ENCODE data around the gene ME2. TPM values are rescaled to one million over a fixed set of nuclear protein-coding genes. Genes with fewer than 3 reads are reported as not detected.

The ME2 gene
- polyA plus RNA-seq, 1 experiment: 21.9 TPM

DNA sequence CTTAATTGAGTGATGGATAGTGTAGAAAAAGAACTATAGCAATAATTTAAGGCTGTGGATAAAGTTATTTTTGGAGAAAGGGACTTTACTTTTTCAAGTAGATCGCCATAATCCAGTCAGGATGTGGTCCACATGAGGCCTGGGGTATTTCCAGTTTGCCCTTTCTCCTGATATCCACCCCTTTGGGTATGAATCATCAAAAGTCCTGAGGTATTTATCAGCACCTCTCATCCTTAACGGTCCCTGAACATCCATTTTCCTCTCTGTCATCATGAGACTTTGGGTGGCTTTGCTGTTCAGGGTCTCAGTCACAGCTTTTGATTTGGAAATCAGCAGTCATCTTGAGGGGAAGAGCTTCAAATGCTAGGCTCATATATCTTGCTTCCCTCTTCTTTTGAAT lies 49.6 kb downstream of the ME2 start:
- Histone ChIP-seq H3K4me3 (ENCODE audit: low read depth, low read length) (no peak overlapping the region), H3K27me3 (ENCODE audit: control insufficient read depth, insufficient read depth, low read length) (no peaks in the 10 kb centered on the region), H3K36me3 (ENCODE audit: control insufficient read depth, insufficient read depth, low read length) (no peaks in the 10 kb centered on the region)
- TF ChIP-seq, protein P1, sequence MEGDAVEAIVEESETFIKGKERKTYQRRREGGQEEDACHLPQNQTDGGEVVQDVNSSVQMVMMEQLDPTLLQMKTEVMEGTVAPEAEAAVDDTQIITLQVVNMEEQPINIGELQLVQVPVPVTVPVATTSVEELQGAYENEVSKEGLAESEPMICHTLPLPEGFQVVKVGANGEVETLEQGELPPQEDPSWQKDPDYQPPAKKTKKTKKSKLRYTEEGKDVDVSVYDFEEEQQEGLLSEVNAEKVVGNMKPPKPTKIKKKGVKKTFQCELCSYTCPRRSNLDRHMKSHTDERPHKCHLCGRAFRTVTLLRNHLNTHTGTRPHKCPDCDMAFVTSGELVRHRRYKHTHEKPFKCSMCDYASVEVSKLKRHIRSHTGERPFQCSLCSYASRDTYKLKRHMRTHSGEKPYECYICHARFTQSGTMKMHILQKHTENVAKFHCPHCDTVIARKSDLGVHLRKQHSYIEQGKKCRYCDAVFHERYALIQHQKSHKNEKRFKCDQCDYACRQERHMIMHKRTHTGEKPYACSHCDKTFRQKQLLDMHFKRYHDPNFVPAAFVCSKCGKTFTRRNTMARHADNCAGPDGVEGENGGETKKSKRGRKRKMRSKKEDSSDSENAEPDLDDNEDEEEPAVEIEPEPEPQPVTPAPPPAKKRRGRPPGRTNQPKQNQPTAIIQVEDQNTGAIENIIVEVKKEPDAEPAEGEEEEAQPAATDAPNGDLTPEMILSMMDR (IDR thresholded peaks at IDR 0.05; ENCODE audit: insufficient read depth, low read depth, low read length): no peak
- DNase-seq (ENCODE audit: low read depth): no peak
- CTCF ChIA-PET: no interaction called here
- POLR2A ChIA-PET: no interaction called here

DNA sequence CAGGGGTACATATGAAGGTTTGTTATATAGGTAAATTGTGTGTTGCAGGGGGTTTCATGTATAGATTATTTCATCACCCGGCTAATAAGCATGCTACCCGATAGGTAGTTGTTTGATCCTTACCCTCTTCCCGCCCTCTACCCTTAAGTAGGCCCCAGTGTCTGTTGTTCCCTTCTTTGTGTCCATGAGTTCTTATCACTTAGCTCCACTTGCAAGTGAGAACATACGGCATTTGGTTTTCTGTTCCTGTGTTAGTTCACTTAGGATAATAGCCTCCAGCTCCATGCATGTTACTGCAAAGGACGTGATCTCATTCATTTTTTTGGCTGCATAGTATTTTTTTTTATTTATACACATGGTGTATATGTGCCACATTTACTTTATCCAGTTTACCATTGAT lies 54.8 kb downstream of the ME2 start:
- Histone ChIP-seq H3K27me3 (ENCODE audit: control insufficient read depth, insufficient read depth, low read length) (no peaks in the 10 kb centered on the region), H3K4me3 (ENCODE audit: low read depth, low read length) (no peak overlapping the region), H3K36me3 (ENCODE audit: control insufficient read depth, insufficient read depth, low read length) (0 out of 2 replicates have a peak, but pooled peaks cover 1% of the 10 kb centered on the region)
- ChIA-PET POLR2A (no interaction called here), CTCF (no interaction called here)
- no peak for DNase-seq (ENCODE audit: low read depth)
- TF ChIP-seq, protein P1 (IDR thresholded peaks at IDR 0.05; ENCODE audit: insufficient read depth, low read depth, low read length): no peak

DNA sequence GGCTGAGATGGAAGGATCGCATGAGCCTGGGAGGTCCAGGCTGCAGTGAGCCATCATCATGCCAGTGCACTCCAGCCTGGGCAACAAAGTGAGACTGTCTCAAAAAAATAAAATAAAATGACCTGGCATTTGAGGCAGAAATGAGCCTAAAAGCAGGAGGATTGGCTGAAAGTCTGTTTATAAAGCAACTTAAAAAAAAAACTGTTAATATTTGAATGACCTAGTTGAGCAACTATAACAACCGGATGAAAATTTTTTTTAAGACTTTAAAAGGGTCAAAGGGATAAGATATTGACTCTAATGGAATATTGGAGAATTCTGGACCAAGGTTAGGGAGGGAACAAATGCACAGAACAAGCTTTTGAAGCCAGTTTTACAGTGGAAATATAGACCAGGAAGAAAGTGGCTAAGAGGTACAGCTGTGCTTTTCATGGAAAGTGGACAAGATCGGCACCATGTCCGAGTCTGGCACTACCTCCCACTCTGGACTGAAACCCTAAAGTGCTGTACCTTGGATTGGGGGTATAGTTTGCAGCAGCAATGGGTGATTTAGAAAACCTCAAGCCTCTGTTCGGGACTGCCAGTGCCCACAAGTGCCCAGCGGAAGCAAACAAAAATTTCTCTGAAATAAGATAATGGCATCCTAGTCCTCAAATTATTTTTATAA lies 55.8 kb downstream of the ME2 start:
- TF ChIP-seq, protein P1 (IDR thresholded peaks at IDR 0.05; ENCODE audit: insufficient read depth, low read depth, low read length): no peak
- CTCF ChIA-PET: no interaction called here

DNA sequence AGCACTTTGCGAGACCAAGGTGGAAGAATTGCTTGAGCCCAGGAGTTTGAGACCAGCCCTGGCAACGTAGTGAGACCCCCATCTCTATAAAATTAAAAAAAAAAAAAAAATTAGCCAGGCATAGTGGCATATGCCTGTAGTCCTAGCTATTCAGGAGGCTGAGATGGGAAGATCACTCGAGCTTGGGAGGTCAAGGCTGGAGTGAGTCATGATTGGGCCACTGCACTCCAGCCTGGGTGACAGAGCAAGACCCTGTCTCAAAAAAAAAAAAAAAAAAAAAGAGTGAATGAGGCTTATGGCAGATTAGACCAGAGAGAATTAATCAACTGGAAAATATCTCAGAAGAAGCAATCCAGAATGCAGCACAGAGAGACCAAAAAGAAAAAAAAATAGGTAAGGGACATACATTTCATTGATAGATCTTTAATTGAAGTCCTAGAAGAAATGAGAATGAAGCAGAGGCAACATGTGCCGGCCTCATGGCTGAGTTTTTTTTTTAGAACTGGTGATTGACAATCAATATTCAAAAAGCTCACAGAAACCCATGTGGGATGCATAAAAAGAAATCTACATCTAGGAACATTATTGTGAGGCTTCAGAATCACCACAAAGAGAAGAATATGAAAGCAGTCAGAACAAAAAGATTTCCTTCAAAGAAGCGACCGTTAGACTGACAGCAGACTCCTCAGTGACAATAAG lies 56.7 kb downstream of the ME2 start:
- DNase-seq (ENCODE audit: low read depth): no peak
- no peaks in the 10 kb centered on the region for H3K27me3 ChIP-seq (ENCODE audit: control insufficient read depth, insufficient read depth, low read length)
- ChIA-PET CTCF (no interaction called here), POLR2A (no interaction called here)
- 0 out of 2 replicates have a peak, but pooled peaks cover 1% of the 10 kb centered on the region for H3K36me3 ChIP-seq (ENCODE audit: control insufficient read depth, insufficient read depth, low read length)
- no peak overlapping the region for H3K4me3 ChIP-seq (ENCODE audit: low read depth, low read length)
- TF ChIP-seq, protein P1 (IDR thresholded peaks at IDR 0.05; ENCODE audit: insufficient read depth, low read depth, low read length): no peak

More for the DNA sequence above, 55.8 kb downstream of the ME2 start:
- DNase-seq (ENCODE audit: low read depth): no peak
- H3K36me3 ChIP-seq (ENCODE audit: control insufficient read depth, insufficient read depth, low read length): 0 out of 2 replicates have a peak, but pooled peaks cover 1% of the 10 kb centered on the region
- no peak overlapping the region for H3K4me3 ChIP-seq (ENCODE audit: low read depth, low read length)
- no peaks in the 10 kb centered on the region for H3K27me3 ChIP-seq (ENCODE audit: control insufficient read depth, insufficient read depth, low read length)
- POLR2A ChIA-PET: no interaction called here

DNA sequence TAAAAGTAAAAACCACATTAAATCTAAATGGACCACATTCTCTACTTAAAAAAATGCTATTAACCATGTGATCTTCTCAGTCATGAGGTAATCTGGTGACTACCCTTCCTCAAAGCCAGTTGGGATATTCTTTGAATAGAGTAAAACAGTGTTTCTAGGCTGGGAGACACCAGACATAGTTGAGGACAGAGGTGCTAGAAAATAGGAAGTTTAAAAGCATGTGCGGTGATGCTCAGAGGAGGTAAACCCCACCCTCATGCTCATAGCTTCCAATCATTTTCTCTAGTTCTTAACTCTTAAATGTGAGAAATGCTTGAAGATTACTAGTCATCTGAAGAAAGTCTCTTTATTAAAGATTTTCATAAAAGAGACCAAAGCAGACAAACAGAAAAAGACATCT lies 58.3 kb downstream of the ME2 start:
- TF ChIP-seq, protein P1 (IDR thresholded peaks at IDR 0.05; ENCODE audit: insufficient read depth, low read depth, low read length): no peak
- POLR2A ChIA-PET: no interaction called here
- no peak for DNase-seq (ENCODE audit: low read depth)
- Histone ChIP-seq H3K4me3 (ENCODE audit: low read depth, low read length) (no peak overlapping the region), H3K36me3 (ENCODE audit: control insufficient read depth, insufficient read depth, low read length) (0 out of 2 replicates have a peak, but pooled peaks cover 1% of the 10 kb centered on the region), H3K27me3 (ENCODE audit: control insufficient read depth, insufficient read depth, low read length) (no peaks in the 10 kb centered on the region)
- CTCF ChIA-PET: no interaction called here

All from BJ (cell line).